C4-2B (cell line): ENCODE data around the gene PPP1R17.

ENCODE experiments used
- CTCF ChIP-seq: fragments of 450-650 bp; conservative IDR thresholded peaks from 2 replicates; pipeline ENCODE4 v1.5.1; 2017; ENCODE audit warnings: mild to moderate bottlenecking
- ZFX ChIP-seq: fragments of 450-650 bp; IDR thresholded peaks from 2 replicates; pipeline ENCODE4 v1.6.1; 2017

- TF ChIP-seq CTCF (no peak), ZFX (no peak)
These were observed 1.4 kb downstream of the PPP1R17 start for GRCh38 chr7:31688372-31688771.
